ELR (cell line): ENCODE measurements around the gene GPRIN3.
"Not testable (repeated sequence)": the region's sequence is repeated elsewhere in the genome, so short reads cannot be mapped to it uniquely, and the experiment has no call there.

ENCODE experiments used
- DNase-seq: peaks from one replicate; pipeline ENCODE4 v3.0.0-alpha.2; 2015; ENCODE audit warnings: low read depth

Gene GPRIN3

DNA sequence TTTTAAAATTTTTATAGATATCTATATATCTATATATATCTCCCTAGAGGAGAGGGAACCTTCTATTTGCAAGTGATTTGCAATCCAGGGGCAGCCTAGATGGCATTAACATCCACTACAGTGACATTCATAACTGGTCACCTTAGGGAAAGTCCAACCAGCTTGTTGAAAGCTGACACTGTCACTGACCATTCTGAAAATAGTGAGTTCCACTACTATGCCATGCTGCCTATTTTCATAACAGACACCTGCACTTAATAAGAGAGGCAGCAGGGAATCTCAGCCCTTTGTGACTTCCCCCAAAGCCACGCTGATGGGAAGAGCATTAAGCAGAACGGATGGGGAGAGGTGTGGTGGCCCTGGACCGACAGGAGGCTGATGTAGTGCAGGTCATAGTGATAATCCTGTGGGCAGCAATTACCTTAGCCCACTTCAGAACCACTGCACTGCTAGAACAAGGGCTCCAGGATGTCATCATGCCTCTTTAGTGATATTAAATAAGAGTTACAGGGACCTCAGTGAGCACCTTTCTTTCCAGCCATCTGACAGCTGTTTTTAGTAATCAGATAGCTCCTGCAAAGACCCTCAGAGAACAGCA lies 51.3 kb downstream of the GPRIN3 start:
- DNase-seq, result no peak

DNA sequence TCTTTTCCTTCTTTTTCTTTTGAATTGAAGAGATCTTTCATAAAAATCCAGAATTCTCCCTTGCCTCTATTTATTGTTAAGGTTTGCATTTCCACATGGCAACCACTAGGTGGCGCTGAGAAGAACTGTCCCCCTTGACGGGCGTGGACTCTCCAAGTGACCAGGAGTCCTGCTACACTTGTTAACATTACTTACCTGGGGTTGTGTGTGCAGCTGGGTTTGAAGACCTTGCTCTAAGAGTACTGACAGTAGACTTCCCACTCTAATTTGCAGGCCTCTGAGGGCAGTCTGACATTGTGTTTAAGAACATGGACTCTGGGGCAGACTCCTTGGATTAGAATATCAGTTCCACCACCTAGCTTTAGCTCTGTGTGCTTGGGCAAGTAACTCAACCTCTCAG lies 52.8 kb downstream of the GPRIN3 start:
- peak; percentile 42 for DNase-seq

- DNase-seq, result not testable (repeated sequence)
Observed at GRCh38 chr4:89254347-89254746, 53.3 kb downstream of the GPRIN3 start.

DNA sequence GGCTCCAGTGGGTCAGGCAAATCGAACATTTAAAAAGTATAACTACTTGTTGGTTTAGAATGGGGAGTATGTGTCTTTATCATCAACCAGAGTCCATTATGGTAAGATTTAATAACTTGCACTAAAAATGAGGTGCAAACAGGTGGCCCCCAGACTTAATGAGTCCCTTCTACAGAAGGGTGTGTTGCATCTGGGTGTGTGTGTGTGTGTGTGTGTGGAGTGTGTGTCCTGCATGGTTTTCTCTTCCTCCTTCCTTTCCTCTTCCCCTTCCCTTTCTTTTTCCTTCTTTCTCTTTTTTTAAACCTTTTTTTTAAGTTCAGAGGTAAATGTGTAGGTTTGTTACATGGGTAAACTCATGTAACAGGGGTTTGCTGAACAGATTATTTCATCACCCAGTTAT lies 53.7 kb downstream of the GPRIN3 start:
- DNase-seq, result no peak

GRCh38 chr4:89253311-89253710 lies 54.3 kb downstream of the GPRIN3 start:
- DNase-seq, result no peak

GRCh38 chr4:89251396-89251795 lies 56.2 kb downstream of the GPRIN3 start:
- DNase-seq, result no peak

GRCh38 chr4:89249716-89250361 lies 57.8 kb downstream of the GPRIN3 start:
- DNase-seq, result no peak

GRCh38 chr4:89249313-89249712 lies 58.3 kb downstream of the GPRIN3 start:
- DNase-seq, result no peak

GRCh38 chr4:89248879-89249281 lies 58.7 kb downstream of the GPRIN3 start:
- DNase-seq, result no peak

DNA sequence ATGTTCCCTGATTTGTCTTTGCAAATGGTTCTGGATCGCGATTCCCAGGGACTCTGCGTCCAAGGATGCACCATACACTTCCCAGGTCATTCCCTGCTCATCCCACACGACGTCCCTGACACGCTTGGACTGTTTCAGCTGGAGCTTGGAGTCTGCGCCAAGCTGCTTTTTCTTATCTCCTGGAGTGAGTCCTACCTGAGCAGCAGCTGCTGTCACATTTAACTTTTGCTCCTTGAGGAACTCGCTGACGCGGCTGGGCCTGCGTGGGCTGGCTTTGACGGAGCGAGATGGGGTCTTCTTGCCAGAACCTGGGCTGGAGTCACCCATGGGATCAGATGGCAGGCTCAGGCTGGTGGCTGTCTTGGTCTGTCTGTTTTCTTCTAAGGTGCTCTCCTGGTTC lies 59.6 kb downstream of the GPRIN3 start:
- no peak for DNase-seq

DNA sequence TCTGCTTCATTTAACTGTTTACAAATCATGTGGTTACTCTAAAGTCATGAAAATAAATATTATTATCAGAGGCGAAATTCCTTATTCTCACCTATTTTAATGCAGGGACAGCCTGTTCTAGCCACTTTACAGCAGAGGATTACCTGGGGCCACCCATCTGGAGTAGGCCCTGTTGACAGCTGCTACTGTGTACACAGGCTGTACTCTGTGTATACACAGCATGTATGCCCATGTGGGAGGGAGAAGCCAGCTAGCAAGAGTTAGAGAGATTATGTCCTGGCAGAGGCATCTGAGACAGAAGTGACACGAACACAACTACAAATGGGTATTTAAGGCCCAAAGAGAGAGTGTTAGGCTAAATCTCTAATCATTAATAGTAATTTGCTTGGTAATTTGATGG lies 62.1 kb downstream of the GPRIN3 start:
- DNase-seq, result no peak

GRCh38 chr4:89243733-89244252 lies 63.8 kb downstream of the GPRIN3 start:
- DNase-seq, result no peak

GRCh38 chr4:89242864-89243732 lies 64.5 kb downstream of the GPRIN3 start:
- DNase-seq, result no peak

GRCh38 chr4:89242216-89242615 lies 65.4 kb downstream of the GPRIN3 start:
- no peak for DNase-seq

GRCh38 chr4:89230271-89230670 lies 77.3 kb downstream of the GPRIN3 start:
- DNase-seq, result no peak

- peak; percentile 72 for DNase-seq
Observed at GRCh38 chr4:89226665-89227574, 80.7 kb downstream of the GPRIN3 start.

DNA sequence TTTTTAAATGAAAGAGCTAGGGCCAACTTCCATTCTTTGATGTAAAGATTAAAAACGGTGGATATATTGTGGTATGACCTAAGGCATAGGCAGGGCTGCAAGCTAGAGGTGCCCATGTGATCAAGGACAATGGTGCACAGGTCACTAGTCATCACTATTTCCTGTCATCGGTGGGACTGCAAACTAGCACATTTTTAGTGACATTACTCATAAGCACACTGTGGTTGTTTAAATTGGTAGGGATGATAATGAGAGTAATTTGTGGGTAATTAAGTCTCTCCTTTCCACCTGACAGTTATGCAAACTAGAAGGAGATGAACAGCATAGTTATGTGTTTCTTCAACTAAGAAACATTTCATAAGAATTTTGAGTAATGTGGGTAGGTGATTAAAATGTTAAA lies 85.4 kb downstream of the GPRIN3 start:
- DNase-seq, result peak; percentile 16

DNA sequence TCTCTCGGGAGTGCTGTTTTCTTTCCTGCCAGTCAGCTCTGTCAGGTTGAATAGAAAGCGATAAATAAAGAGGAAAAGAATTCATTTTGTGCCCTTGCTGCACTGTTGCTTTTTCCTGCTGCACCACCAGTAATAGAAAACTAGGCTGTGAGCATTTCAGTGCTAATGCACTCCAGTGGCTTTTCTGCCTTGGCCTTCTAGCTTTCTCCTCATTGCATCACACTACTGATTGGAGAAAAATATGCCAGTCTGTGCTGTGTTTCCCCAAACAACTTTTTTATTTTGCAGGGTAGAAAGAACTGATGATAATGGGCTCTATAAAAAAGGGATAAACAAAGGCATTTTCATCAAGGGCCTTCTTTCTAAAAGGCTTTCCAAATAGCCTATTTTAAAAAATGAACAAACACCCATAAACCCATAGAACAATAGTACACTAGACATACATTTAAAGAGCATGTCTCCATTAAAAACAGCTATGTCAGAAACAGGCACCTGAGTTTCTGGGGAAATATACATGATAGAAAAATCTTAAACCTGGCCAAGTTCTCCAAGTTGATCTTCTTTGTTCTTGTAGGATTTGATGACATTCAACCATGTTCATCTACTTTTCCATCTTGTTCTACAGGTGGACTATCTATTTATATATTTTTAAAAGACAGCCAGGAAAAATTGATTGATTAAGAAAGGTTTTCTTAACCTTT lies 86.3 kb downstream of the GPRIN3 start:
- DNase-seq, result no peak

GRCh38 chr4:89218587-89218986 lies 89.0 kb downstream of the GPRIN3 start:
- no peak for DNase-seq

DNA sequence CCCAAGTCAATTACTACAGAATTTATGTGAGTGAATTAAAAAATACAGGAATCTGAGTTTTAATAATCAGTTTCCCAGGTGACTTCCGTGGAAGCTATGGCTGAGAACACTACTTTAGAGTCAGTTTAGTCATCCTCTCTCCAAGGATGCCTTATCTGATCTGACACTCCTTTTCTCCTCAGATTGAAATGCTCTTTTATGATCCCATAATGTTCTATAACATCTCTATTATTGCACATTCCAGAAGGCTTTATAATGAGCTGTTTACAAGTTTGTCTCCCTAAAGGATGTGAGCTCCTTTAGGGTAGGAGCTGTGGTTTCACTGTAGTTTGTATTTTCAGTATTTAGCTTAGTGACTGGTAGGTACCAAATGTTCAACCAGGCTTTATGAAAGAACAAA lies 90.0 kb downstream of the GPRIN3 start:
- DNase-seq, result no peak

- DNase-seq, result no peak
Observed at GRCh38 chr4:89216866-89217265, 90.7 kb downstream of the GPRIN3 start.
